A549 (cell line): ENCODE measurements around the gene RAP1A. TPM values are rescaled to one million over a fixed set of nuclear protein-coding genes. Genes with fewer than 3 reads are reported as not detected.

Source experiments
- ATAC-seq, 2 experiments: fragments of 200-7000 bp in 1 of 2; fragments of >200 bp in 1 of 2; cut with Nextera tagmentation in 1 of 2; cut with Tn5 transposase in 1 of 2; 3 replicates each; pipeline versions ENCODE4 v1.8.0 to v1.9.1; 2018 to 2020; ENCODE audit warnings: mild to moderate bottlenecking in 1 of 2, moderate library complexity in 1 of 2
- CTCF ChIA-PET: fragments of 300-600 bp; sonication (Branson Sonifier 250); formaldehyde crosslinking; extraction: SDS; loops from one replicate; lab custom pipeline; 2021; ENCODE audit warnings: antibody characterized with exemption, inconsistent platforms; lab: Yijun Ruan, JAX
- POLR2A ChIA-PET: fragments of 350-600 bp; formaldehyde crosslinking; extraction: SDS; loops from one replicate; lab custom pipeline; 2021; ENCODE audit warnings: antibody characterized with exemption, inconsistent platforms; lab: Yijun Ruan, JAX
- DNase-seq, 2 experiments: peaks; one replicate each; pipeline versions ENCODE4 v3.0.0 to v3.0.0-alpha.2; 2011 to 2016; ENCODE audit warnings: low read depth in 1 of 2, low spot score in 1 of 2
- FAIRE-seq: peaks from 2 replicates; lab custom pipeline; 2011; peaks lifted over from hg19 to GRCh38; lab: Jason Lieb, UNC
- H3K27ac ChIP-seq, 2 experiments: fragments of >200 bp; sonication (Bioruptor Twin); formaldehyde crosslinking; 3 replicates each; pipeline ENCODE4 v1.5.1; 2016 to 2017
- H3K4me1 ChIP-seq: fragments of >200 bp; sonication (Bioruptor Twin); formaldehyde crosslinking; 3 replicates; pipeline ENCODE4 v1.6.1; 2016
- H3K4me2 ChIP-seq: fragments of >200 bp; sonication (Bioruptor Twin); formaldehyde crosslinking; 3 replicates; pipeline ENCODE4 v1.6.1; 2016
- H3K4me3 ChIP-seq: fragments of >200 bp; sonication (Bioruptor Twin); formaldehyde crosslinking; 3 replicates; pipeline ENCODE4 v1.5.1; 2016
- H3K9me3 ChIP-seq: fragments of >200 bp; sonication (Bioruptor Twin); formaldehyde crosslinking; 3 replicates; pipeline ENCODE4 v1.6.1; 2016
- CBX8 ChIP-seq: fragments of 200-600 bp; sonication (generic); IDR thresholded peaks from 2 replicates; pipeline ENCODE4 v1.6.1; 2016
- CEBPB ChIP-seq, 2 experiments: fragments of >200 bp in 1 of 2; sonication (Bioruptor Twin) in 1 of 2; formaldehyde crosslinking in 1 of 2; IDR thresholded peaks; 2 replicates each; pipeline ENCODE4 v1.6.1; 2012 to 2016
- CHD2 ChIP-seq: fragments of 150-350 bp; IDR thresholded peaks from 2 replicates; pipeline ENCODE4 v1.6.1; 2014; ENCODE audit warnings: low read length; ENCODE audit not compliant: partially characterized antibody
- CHD4 ChIP-seq: fragments of 200-600 bp; sonication (generic); IDR thresholded peaks from 2 replicates; pipeline ENCODE4 v1.6.1; 2016; ENCODE audit warnings: antibody characterized with exemption, mild to moderate bottlenecking, borderline replicate concordance
- EHF ChIP-seq: fragments of 250-450 bp; sonication (Bioruptor Pico); IDR thresholded peaks from 2 replicates; pipeline ENCODE4 v1.5.0; 2020; ENCODE audit warnings: mild to moderate bottlenecking
- ESRRA ChIP-seq: fragments of 150-350 bp; IDR thresholded peaks from 2 replicates; pipeline ENCODE4 v1.6.1; 2014; ENCODE audit warnings: mild to moderate bottlenecking, low read length, borderline replicate concordance
- FOSB ChIP-seq: fragments of 250-450 bp; sonication (Bioruptor Pico); IDR thresholded peaks from 2 replicates; pipeline ENCODE4 v1.5.0; 2020; ENCODE audit warnings: mild to moderate bottlenecking, moderate library complexity
- FOSL2 ChIP-seq, 2 experiments: fragments of 450-650 bp in 1 of 2; fragments of >200 bp in 1 of 2; sonication (Bioruptor Twin) in 1 of 2; formaldehyde crosslinking; IDR thresholded peaks; 2 replicates each; pipeline versions ENCODE4 v1.5.0 to v1.6.1; 2016 to 2020; ENCODE audit warnings: mild to moderate bottlenecking in 1 of 2, moderate library complexity in 1 of 2
- GATA3 ChIP-seq: IDR thresholded peaks from 2 replicates; pipeline ENCODE4 v1.6.1; 2012; ENCODE audit warnings: borderline replicate concordance
- JUN ChIP-seq, 2 experiments: fragments of >200 bp; sonication (Bioruptor Twin); formaldehyde crosslinking; IDR thresholded peaks; 2 replicates in 1 of 2; 3 replicates in 1 of 2; pipeline ENCODE4 v1.6.1; 2016 to 2017
- JUNB ChIP-seq: fragments of >200 bp; sonication (Bioruptor Twin); formaldehyde crosslinking; IDR thresholded peaks from 2 replicates; pipeline ENCODE4 v1.6.1; 2016
- KDM5A ChIP-seq: fragments of 200-600 bp; sonication (generic); IDR thresholded peaks from 2 replicates; pipeline ENCODE4 v1.6.1; 2016; ENCODE audit warnings: antibody characterized with exemption, mild to moderate bottlenecking
- MAFK ChIP-seq: fragments of 450-650 bp; IDR thresholded peaks from 2 replicates; pipeline ENCODE4 v1.6.1; 2014; ENCODE audit not compliant: partially characterized antibody
- MYC ChIP-seq: IDR thresholded peaks from 2 replicates; pipeline ENCODE4 v1.6.1; 2012; ENCODE audit warnings: mild to moderate bottlenecking, inconsistent platforms, low read length, improper control_type of control experiment, borderline replicate concordance
- NR3C1 ChIP-seq: fragments of >200 bp; sonication (Bioruptor Twin); formaldehyde crosslinking; IDR thresholded peaks from 3 replicates; pipeline ENCODE4 v1.6.1; 2017
- PBX3 ChIP-seq: IDR thresholded peaks from 2 replicates; pipeline ENCODE4 v1.6.1; 2012
- RCOR1 ChIP-seq: fragments of 150-350 bp; IDR thresholded peaks from 2 replicates; pipeline ENCODE4 v1.6.1; 2014; ENCODE audit warnings: antibody characterized with exemption, low read length, low read depth
- RFX5 ChIP-seq: fragments of 450-650 bp; IDR thresholded peaks from 2 replicates; pipeline ENCODE4 v1.7.1; 2014; ENCODE audit warnings: antibody characterized with exemption, mild to moderate bottlenecking, moderate library complexity
- TFCP2L1 ChIP-seq: fragments of 250-450 bp; sonication (Bioruptor Pico); IDR thresholded peaks from 2 replicates; pipeline ENCODE4 v1.5.0; 2021; ENCODE audit warnings: mild to moderate bottlenecking
- ZC3H11A ChIP-seq: fragments of 450-650 bp; IDR thresholded peaks from 2 replicates; pipeline ENCODE4 v1.6.1; 2014; ENCODE audit warnings: antibody characterized with exemption, mild to moderate bottlenecking
- ZFP36 ChIP-seq: fragments of 450-650 bp; IDR thresholded peaks from 2 replicates; pipeline ENCODE4 v1.6.1; 2014; ENCODE audit warnings: borderline replicate concordance; ENCODE audit not compliant: partially characterized antibody
- ZNF302 ChIP-seq: fragments of 250-450 bp; sonication (Bioruptor Pico); IDR thresholded peaks from 2 replicates; pipeline ENCODE4 v1.9.0; 2021; ENCODE audit warnings: inconsistent platforms, mild to moderate bottlenecking, moderate library complexity
- WGBS: methylation state at CpG from one replicate; pipeline ENCODE4 v1.1.6; 2017; ENCODE audit errors: missing lambda C conversion rate; 5-methylcytosine and 5-hydroxymethylcytosine counted together
- polyA plus RNA-seq, 4 experiments: library from polyadenylated mRNA; depleted of rRNA in 3 of 4; stranded (reverse); fragments of >200 nt; fragmentation: RNase III in 1 of 4; extraction: RNeasy Plus Mini Kit Qiagen cat#74134 plus additional on column Dnase treatment in 1 of 4; gene quantifications; 2 replicates in 3 of 4; 3 replicates in 1 of 4; pipeline ENCODE4 v1.2.3, GENCODE V29; 2011 to 2017
- TF ChIP-seq, protein P1 (sequence below): IDR thresholded peaks from 2 replicates; pipeline ENCODE4 v1.6.1; 2012; ENCODE audit warnings: low read depth, borderline replicate concordance

The RAP1A gene
- polyA plus RNA-seq, 2 of the 4 experiments (the other 2 are of a cell fraction) = 37.1 to 39.8 TPM

DNA sequence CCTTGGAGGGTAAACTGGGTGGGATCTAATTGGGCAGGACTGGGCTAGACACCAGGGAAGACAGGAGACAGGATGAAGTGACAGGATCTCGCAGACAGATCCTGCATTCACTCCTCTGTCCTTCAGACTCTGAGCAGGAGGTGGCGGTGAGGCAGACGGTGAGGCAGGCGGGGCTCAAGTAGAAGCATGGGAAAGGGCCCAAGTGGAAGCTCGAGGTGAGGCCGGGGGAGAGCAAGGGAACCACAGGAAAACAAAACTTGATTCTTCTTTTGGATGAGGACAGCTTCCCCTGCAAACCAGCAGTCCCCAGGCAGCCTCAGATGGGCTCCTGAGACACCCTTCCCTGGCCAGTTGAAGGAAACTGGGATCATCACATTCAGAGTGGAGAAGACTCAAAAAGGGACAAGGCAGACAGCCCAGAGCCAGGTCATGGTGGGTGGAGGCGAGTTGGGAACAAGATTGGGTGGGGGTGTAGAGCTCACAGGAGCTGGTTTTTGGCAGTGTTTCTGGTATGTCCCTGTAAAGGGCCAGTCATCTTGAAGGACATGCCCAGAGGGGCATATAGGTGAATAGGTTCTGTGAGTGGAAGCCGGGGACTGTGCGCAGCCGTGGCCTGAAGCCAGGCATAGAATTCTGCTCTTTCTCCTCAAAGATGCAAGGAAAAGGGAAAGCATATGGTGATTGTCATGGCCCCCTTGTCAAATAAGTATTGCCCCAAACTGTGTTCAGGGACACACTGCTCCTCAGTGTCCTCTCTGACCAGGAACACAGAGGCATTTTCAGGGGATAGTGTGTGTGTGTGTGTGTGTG lies 101.6 kb downstream of the RAP1A start:
- Histone ChIP-seq H3K4me3 (no peak overlapping the region), H3K4me2 (no peak overlapping the region), H3K27ac (no peak overlapping the region), H3K9me3 (no peaks in the 10 kb centered on the region), H3K4me1 (peaks cover 4% of the 10 kb centered on the region; the same call in 1 of the 3 replicates)
- DNase-seq (no peak), ATAC-seq (no peak; a peak in 2 of 6 replicates), FAIRE-seq (no peak)
- ChIA-PET CTCF (interaction anchor here (0.6 to 1.6 kb wide), 3 partner anchors 9 to 252 kb away, joined by 3 to 5 read pairs (median 4); no protein-coding TSS in a partner anchor), POLR2A (no interaction called here)
- no peak for TF ChIP-seq JUNB
- no peak for TF ChIP-seq GATA3
- TF ChIP-seq EHF (CRISPR knock-in tag) = no peak
- no peak for TF ChIP-seq ZC3H11A
- TF ChIP-seq CHD4 = no peak
- no peak for TF ChIP-seq ESRRA
- TF ChIP-seq CHD2 = no peak
- TF ChIP-seq JUN (IDR thresholded peaks at IDR 0.05) = no peak
- 85% methylated on average over 10 of the region's 10 CpGs for WGBS

GRCh38 chr1:111723091-111723806 lies 103.7 kb downstream of the RAP1A start:
- no peaks in the 10 kb centered on the region for H3K9me3 ChIP-seq
- H3K4me2 ChIP-seq = no peak overlapping the region
- H3K4me1 ChIP-seq = peaks cover 4% of the 10 kb centered on the region; the same call in 1 of the 3 replicates
- CTCF ChIA-PET = no interaction called here
- 76% methylated on average over 7 of the region's 7 CpGs for WGBS
- no peak overlapping the region for H3K4me3 ChIP-seq
- DNase-seq (no peak), ATAC-seq (no peak), FAIRE-seq (no peak)
- no peak for TF ChIP-seq RCOR1
- TF ChIP-seq CBX8 = no peak
- POLR2A ChIA-PET = no interaction called here
- H3K27ac ChIP-seq = no peak overlapping the region

GRCh38 chr1:111723871-111724270 lies 104.3 kb downstream of the RAP1A start:
- ChIA-PET POLR2A (no interaction called here), CTCF (interaction anchor here (0.6 kb wide), 1 partner anchor 645 kb away, joined by 3 read pairs; no protein-coding TSS in a partner anchor)
- FAIRE-seq = no peak
- no peak for DNase-seq
- ATAC-seq = no peak
- 25% methylated on average over 1 of the region's 1 CpG for WGBS
- Histone ChIP-seq H3K4me2 (no peak overlapping the region), H3K4me1 (peaks cover 4% of the 10 kb centered on the region; the same call in 1 of the 3 replicates), H3K27ac (no peak overlapping the region), H3K4me3 (no peak overlapping the region), H3K9me3 (no peaks in the 10 kb centered on the region)
- TF ChIP-seq FOSB (CRISPR knock-in tag) = no peak
- TF ChIP-seq FOSL2 (IDR thresholded peaks at IDR 0.05) = no peak
- no peak for TF ChIP-seq FOSL2 (CRISPR knock-in tag; IDR thresholded peaks at IDR 0.05)
- TF ChIP-seq NR3C1 = no peak
- TF ChIP-seq, protein P1, sequence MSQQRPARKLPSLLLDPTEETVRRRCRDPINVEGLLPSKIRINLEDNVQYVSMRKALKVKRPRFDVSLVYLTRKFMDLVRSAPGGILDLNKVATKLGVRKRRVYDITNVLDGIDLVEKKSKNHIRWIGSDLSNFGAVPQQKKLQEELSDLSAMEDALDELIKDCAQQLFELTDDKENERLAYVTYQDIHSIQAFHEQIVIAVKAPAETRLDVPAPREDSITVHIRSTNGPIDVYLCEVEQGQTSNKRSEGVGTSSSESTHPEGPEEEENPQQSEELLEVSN = no peak
- no peak for TF ChIP-seq CBX8

DNA sequence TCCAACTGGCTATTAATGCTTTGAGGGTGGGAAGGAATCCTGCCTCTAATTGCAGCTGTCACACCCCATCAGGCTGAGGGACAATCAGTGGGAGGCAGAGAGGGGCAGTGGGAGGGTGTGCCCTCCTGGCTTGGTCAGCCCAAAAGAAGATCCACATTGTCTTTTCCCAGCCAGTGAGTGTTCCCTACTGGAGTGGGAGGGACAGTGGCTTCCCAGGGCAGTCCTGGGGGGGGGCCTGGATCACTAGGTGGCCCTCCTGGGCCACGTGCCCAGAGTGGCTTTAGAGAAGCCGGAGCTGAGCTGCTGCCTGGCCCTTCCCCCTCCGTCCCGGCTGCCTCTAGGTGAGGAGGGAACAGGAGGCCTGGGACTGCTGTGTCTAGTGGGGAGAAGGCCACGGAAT lies 105.6 kb downstream of the RAP1A start:
- ATAC-seq (no peak), FAIRE-seq (no peak), DNase-seq (no peak)
- WGBS = 67% methylated on average over 1 of the region's 5 CpGs
- POLR2A ChIA-PET = no interaction called here
- CTCF ChIA-PET = interaction anchor here (0.8 to 1.5 kb wide), 3 partner anchors 10 to 45 kb away, joined by 3 to 7 read pairs (median 3); no protein-coding TSS in a partner anchor
- H3K27ac ChIP-seq = no peak overlapping the region
- H3K4me1 ChIP-seq = peaks cover 4% of the 10 kb centered on the region; the same call in 1 of the 3 replicates
- no peak overlapping the region for H3K4me3 ChIP-seq
- H3K4me2 ChIP-seq = no peak overlapping the region
- no peaks in the 10 kb centered on the region for H3K9me3 ChIP-seq
- no peak for TF ChIP-seq MYC
- no peak for TF ChIP-seq CEBPB (IDR thresholded peaks at IDR 0.05)
- TF ChIP-seq, protein P1 = no peak
- TF ChIP-seq RFX5 = no peak
- TF ChIP-seq ZNF302 (CRISPR knock-in tag) = no peak
- TF ChIP-seq ZFP36 = no peak
- no peak for TF ChIP-seq TFCP2L1 (CRISPR knock-in tag)
- no peak for TF ChIP-seq EHF (CRISPR knock-in tag)
- no peak for TF ChIP-seq MAFK
- TF ChIP-seq KDM5A = no peak
- TF ChIP-seq PBX3 = no peak
